Body of pancreas (tissue), 4 donors: ENCODE results near the gene ECHDC1.
A peak's percentile ranks its signal among the peaks of the same experiment; 100 is the strongest.

Source experiments
- CTCF ChIP-seq, 7 experiments: fragments of 450-650 bp in 4 of 7; fragments of 200-600 bp in 3 of 7; sonication (generic) in 3 of 7; IDR thresholded peaks; one replicate each; pipeline ENCODE4 v1.5.1; 2016 to 2019; ENCODE audit warnings: antibody characterized with exemption in 7 of 7
- POLR2A ChIP-seq, 3 donors: fragments of 450-650 bp; IDR thresholded peaks; one replicate each; pipeline ENCODE4 v1.6.1; 2016; ENCODE audit warnings: antibody characterized with exemption in 3 of 3, mild to moderate bottlenecking in 2 of 3

GRCh38 chr6:127302728-127303660 lies 40.4 kb downstream of the ECHDC1 start:
- no peak for TF ChIP-seq POLR2A (IDR thresholded peaks at IDR 0.05)
- peak in 6 of 7 experiments; percentile 46 to 76 (median 68) for TF ChIP-seq CTCF (IDR thresholded peaks at IDR 0.05)
